ENCODE data around the gene IGF1. TPM values are rescaled to one million over a fixed set of nuclear protein-coding genes. Genes with fewer than 3 reads are reported as not detected.

IGF1 gene
- total and polyA plus RNA-seq, 7 donors: 7.4 to 27.1 (median 15.6) TPM

- DNase-seq: no peak
- H3K27ac ChIP-seq: no peak overlapping the region
- TF ChIP-seq CTCF (IDR thresholded peaks at IDR 0.05) (no peak), POLR2A (IDR thresholded peaks at IDR 0.05) (no peak), POLR2AphosphoS5 (IDR thresholded peaks at IDR 0.05) (no peak), EP300 (IDR thresholded peaks at IDR 0.05) (no peak)
- H3K9me3 ChIP-seq: no peaks in the 10 kb centered on the region
- H3K4me1 ChIP-seq: no peaks in the 10 kb centered on the region
- no peaks in the 10 kb centered on the region for H3K36me3 ChIP-seq
- WGBS, 2 donors: 84 to 85% methylated on average over 4 of the region's 4 CpGs
- intact Hi-C loops (cut with DNase I): no loop called here
- H3K4me3 ChIP-seq: no peak overlapping the region
- H3K27me3 ChIP-seq: no peaks in the 10 kb centered on the region
These were observed 90.3 kb downstream of the IGF1 start for GRCh38 chr12:102390068-102390467.

- TF ChIP-seq CTCF (IDR thresholded peaks at IDR 0.05) (no peak), EP300 (IDR thresholded peaks at IDR 0.05) (no peak), POLR2AphosphoS5 (IDR thresholded peaks at IDR 0.05) (no peak), POLR2A (IDR thresholded peaks at IDR 0.05) (no peak)
- Histone ChIP-seq H3K36me3 (no peaks in the 10 kb centered on the region), H3K4me3 (no peak overlapping the region), H3K9me3 (peaks cover 0 to 8% (median 2%) of the 10 kb centered on the region in 4 donors), H3K27ac (no peak overlapping the region), H3K27me3 (no peaks in the 10 kb centered on the region), H3K4me1 (no peaks in the 10 kb centered on the region)
- intact Hi-C loops (cut with DNase I): no loop called here
- DNase-seq: no peak
- 27 to 51% methylated on average over 1 of the region's 1 CpG for WGBS, 2 donors
These were observed 91.9 kb downstream of the IGF1 start for GRCh38 chr12:102388469-102388868.

GRCh38 chr12:102385343-102385742 is 95.0 kb downstream of the IGF1 start:
- DNase-seq: no peak
- Histone ChIP-seq H3K4me1 (no peaks in the 10 kb centered on the region), H3K9me3 (peaks cover 0 to 8% (median 2%) of the 10 kb centered on the region in 4 donors), H3K27me3 (no peaks in the 10 kb centered on the region), H3K27ac (no peak overlapping the region), H3K36me3 (no peaks in the 10 kb centered on the region), H3K4me3 (no peak overlapping the region)
- 90 to 98% methylated on average over 1 of the region's 1 CpG for WGBS, 2 donors
- intact Hi-C loops (cut with DNase I): no loop called here
- no peak for TF ChIP-seq POLR2A (IDR thresholded peaks at IDR 0.05)
- TF ChIP-seq EP300 (IDR thresholded peaks at IDR 0.05): no peak
- no peak for TF ChIP-seq POLR2AphosphoS5 (IDR thresholded peaks at IDR 0.05)
- TF ChIP-seq CTCF (IDR thresholded peaks at IDR 0.05): no peak

- WGBS, 2 donors: 39 to 55% methylated on average over 3 of the region's 3 CpGs
These were observed 100.8 kb downstream of the IGF1 start for GRCh38 chr12:102379346-102380162.

More at GRCh38 chr12:102379346-102380162, 100.8 kb downstream of the IGF1 start:
- TF ChIP-seq EP300 (IDR thresholded peaks at IDR 0.05) (no peak), POLR2AphosphoS5 (IDR thresholded peaks at IDR 0.05) (no peak), POLR2A (IDR thresholded peaks at IDR 0.05) (no peak), CTCF (IDR thresholded peaks at IDR 0.05) (no peak)
- Histone ChIP-seq H3K4me1 (no peaks in the 10 kb centered on the region), H3K36me3 (no peaks in the 10 kb centered on the region), H3K9me3 (peaks cover 0 to 6% (median 2%) of the 10 kb centered on the region in 4 donors), H3K27me3 (no peaks in the 10 kb centered on the region), H3K4me3 (no peak overlapping the region), H3K27ac (no peak overlapping the region)
- DNase-seq: no peak
- intact Hi-C loops (cut with DNase I): no loop called here
